ENCODE results near the gene BCL2.

BCL2 gene

DNA sequence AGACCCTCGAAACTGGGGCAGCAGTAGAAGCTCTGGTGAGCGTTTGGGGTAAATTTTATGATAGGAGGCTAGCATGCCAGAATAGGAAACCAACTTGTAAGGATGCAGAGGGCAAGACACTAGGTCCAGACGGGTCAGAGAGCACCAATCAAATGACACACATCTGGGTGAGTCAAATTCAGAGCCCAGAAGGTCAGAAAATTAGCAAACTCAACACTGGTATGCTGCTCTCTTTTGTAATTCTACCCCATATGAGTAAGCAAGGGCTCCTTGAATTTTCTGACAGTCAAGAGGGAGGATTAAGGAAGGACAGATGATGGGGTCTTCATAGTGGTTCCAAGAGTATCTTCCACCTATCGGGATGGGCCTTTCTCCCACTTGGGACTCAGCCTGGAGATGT lies 209.8 kb downstream of the BCL2 start:
- no peak overlapping the region for H3K27ac ChIP-seq
- TF ChIP-seq ZFX (IDR thresholded peaks at IDR 0.05; ENCODE audit: borderline replicate concordance) (no peak), CTCF (IDR thresholded peaks at IDR 0.05) (no peak)

DNA sequence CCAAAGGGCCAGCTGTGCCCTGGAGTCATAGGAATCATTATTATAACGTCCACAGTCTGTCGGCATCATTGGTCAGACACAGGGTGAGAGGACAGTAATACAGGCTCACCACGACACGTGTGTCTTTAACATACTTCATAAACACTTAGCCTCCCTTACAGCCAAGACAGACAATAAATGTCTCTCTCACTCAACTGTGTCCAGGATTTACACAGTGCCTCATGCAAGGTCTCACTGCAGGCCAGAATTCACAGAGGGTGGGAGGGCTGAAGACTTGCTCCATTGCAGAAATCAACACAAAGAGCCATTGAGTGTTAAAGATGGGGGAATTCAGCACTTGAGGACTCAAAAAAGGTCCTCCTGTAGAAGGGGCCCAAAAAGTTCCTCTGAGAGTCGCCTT lies 210.5 kb downstream of the BCL2 start:
- no peak for TF ChIP-seq ZFX (IDR thresholded peaks at IDR 0.05; ENCODE audit: borderline replicate concordance)
- no peak for TF ChIP-seq CTCF (IDR thresholded peaks at IDR 0.05)
- no peak overlapping the region for H3K27ac ChIP-seq

DNA sequence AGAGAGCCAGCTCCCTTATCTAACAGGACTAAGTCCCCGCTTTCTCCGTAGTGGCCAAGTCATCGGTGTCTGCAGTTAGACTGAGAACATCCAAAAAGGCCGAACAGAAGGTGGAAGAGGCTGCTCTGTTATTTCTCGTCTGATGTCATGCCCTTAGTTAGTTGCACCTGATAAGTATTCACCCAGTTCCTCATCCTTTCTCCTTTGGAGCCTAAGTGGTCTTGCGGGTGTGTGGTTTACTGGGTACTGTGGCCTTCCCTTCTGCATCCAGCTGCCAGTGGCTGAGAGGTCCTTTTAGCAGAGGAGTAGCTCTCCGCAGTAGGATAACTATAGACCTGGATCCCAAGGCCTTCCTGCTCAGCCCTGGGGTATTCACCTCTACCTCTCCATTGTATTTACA lies 211.6 kb downstream of the BCL2 start:
- no peak overlapping the region for H3K27ac ChIP-seq
- no peak for TF ChIP-seq ZFX (IDR thresholded peaks at IDR 0.05; ENCODE audit: borderline replicate concordance)
- no peak for TF ChIP-seq CTCF (IDR thresholded peaks at IDR 0.05)

GRCh38 chr18:63107171-63107845 lies 212.3 kb downstream of the BCL2 start:
- TF ChIP-seq CTCF (IDR thresholded peaks at IDR 0.05) (no peak), ZFX (IDR thresholded peaks at IDR 0.05; ENCODE audit: borderline replicate concordance) (no peak)
- H3K27ac ChIP-seq = no peak overlapping the region

DNA sequence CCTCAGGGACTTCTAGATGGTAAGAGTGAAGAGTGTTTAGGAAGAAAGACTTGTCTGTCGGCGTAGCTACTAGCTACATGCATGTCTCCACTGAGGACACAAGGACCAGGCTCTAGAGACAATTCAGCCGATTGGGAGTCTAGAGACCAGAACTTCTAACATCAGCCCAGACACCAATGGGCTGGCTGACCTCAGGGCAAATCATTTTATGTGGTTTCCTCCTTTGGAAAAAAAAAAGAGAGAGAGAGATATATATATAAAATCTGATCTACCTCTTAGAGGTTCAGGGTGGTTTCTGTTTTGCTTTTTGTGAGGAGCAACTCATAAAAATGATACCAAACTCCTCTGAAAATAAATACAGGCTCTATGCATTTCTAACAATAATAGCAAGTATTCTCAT lies 212.8 kb downstream of the BCL2 start:
- TF ChIP-seq CTCF (IDR thresholded peaks at IDR 0.05) (no peak), ZFX (IDR thresholded peaks at IDR 0.05; ENCODE audit: borderline replicate concordance) (no peak)
- no peak overlapping the region for H3K27ac ChIP-seq

DNA sequence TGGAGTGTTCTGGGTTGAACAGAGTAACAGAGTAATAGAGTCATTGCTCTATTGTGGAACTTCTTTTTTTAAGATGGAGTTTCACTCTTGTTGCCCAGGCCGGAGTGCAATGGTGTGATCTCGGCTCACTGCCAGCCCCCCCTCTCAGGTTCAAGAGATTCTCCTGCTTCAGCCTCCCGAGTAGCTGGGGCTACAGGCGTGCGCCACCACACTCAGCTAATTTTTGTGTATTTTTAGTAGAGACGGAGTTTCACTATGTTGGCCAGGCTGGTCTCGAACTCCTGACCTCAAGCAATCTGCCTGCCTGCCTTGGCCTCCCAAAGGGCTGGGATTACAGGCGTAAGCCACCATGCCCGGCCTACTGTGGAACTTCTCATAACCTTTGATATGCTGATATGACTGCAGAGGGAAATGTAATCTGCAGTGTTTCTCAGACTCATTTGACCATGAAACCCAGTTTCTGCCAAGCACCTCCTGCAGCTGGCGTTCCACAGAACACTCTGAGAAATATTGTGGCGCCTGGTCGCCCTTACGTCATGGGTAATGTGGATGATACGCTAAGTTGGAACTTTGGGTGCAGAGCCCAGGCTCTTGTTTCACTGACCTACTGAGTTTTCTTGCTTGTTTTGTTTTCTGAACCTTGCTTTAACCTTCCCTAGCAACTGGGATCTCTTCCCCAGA lies 213.8 kb downstream of the BCL2 start:
- TF ChIP-seq ZFX (IDR thresholded peaks at IDR 0.05; ENCODE audit: borderline replicate concordance) = no peak
- no peak for TF ChIP-seq CTCF (IDR thresholded peaks at IDR 0.05)
- H3K27ac ChIP-seq = no peak overlapping the region

- TF ChIP-seq CTCF (IDR thresholded peaks at IDR 0.05) (no peak), ZFX (IDR thresholded peaks at IDR 0.05; ENCODE audit: borderline replicate concordance) (no peak)
- H3K27ac ChIP-seq = no peak overlapping the region
Measured at GRCh38 chr18:63104868-63105267, 214.7 kb downstream of the BCL2 start.
